ENCODE results near the gene UROS. TPM values are rescaled to one million over a fixed set of nuclear protein-coding genes. Genes with fewer than 3 reads are reported as not detected.

UROS gene
- total RNA-seq, 4 donors from 2014 or later = 22.7 to 48.2 (median 27.3) TPM

- no peak for DNase-seq (ENCODE audit: low spot score in 2 of 2)
- H3K4me3 ChIP-seq = no peak overlapping the region
- 90% methylated on average over 11 of the region's 11 CpGs for WGBS
- no peaks in the 10 kb centered on the region for H3K36me3 ChIP-seq
- no peaks in the 10 kb centered on the region for H3K9me3 ChIP-seq
- no peaks in the 10 kb centered on the region for H3K4me1 ChIP-seq
- TF ChIP-seq EP300 (IDR thresholded peaks at IDR 0.05) (no peak), CTCF (IDR thresholded peaks at IDR 0.05) (no peak), POLR2A (IDR thresholded peaks at IDR 0.05) (no peak), POLR2AphosphoS5 (IDR thresholded peaks at IDR 0.05) (no peak)
- no peak overlapping the region for H3K27ac ChIP-seq
- no peaks in the 10 kb centered on the region for H3K27me3 ChIP-seq
These were observed 40.4 kb downstream of the UROS start for GRCh38 chr10:125782616-125783015.

DNA sequence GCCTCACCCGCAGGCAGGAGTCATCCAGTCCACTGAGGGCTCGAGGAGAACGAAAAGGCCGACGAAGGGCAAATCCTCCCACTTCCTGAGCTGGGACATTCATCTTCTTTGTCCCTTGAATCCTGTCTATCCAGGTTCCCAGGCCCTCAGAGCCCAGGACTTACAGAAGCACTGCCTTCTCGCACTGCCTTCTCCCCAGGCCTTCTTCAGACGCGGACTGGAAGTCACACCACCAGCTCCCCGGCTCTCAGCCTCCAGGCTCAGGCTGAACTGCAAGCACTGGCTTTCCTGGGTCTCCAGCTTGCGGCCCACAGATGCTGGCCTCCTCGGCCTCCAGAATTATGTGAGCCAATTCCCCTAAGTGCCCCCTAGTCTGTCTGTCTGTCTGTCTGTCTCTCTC lies 41.0 kb downstream of the UROS start:
- TF ChIP-seq CTCF (IDR thresholded peaks at IDR 0.05) (no peak), POLR2A (IDR thresholded peaks at IDR 0.05) (no peak), EP300 (IDR thresholded peaks at IDR 0.05) (no peak), POLR2AphosphoS5 (IDR thresholded peaks at IDR 0.05) (no peak)
- H3K36me3 ChIP-seq = no peaks in the 10 kb centered on the region

DNA sequence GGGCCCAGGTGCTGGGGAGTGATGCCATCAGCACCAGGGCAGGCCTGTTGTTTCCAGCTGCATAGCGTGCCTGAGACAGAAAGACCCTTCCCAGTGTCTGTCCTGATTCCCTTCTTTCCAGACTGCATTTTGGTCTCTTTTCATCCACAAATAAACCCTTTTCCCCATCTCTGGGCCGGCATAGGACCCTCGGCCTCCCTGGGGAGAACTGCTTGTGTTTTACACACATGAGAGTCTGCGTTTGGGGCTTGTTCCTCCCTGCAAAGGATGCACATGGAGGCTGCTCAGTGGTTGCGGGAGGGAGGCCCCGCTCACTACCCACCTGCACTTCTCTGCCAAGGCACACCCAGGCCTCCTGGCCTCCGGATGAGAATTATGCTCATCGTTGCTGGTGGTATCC lies 41.7 kb downstream of the UROS start:
- H3K4me3 ChIP-seq = no peak overlapping the region
- no peak for DNase-seq (ENCODE audit: low spot score in 2 of 2)
- no peaks in the 10 kb centered on the region for H3K36me3 ChIP-seq
- H3K4me1 ChIP-seq = no peaks in the 10 kb centered on the region
- WGBS = 95% methylated on average over 8 of the region's 8 CpGs
- H3K27me3 ChIP-seq = no peaks in the 10 kb centered on the region
- no peak overlapping the region for H3K27ac ChIP-seq
- H3K9me3 ChIP-seq = no peaks in the 10 kb centered on the region
- no peak for TF ChIP-seq POLR2A (IDR thresholded peaks at IDR 0.05)
- TF ChIP-seq EP300 (IDR thresholded peaks at IDR 0.05) = no peak
- TF ChIP-seq CTCF (IDR thresholded peaks at IDR 0.05) = no peak
- no peak for TF ChIP-seq POLR2AphosphoS5 (IDR thresholded peaks at IDR 0.05)

More for the DNA sequence above, 41.0 kb downstream of the UROS start:
- H3K27ac ChIP-seq = no peak overlapping the region
- 90% methylated on average over 11 of the region's 11 CpGs for whole genome bisulfite sequencing
- no peaks in the 10 kb centered on the region for H3K27me3 ChIP-seq
- H3K4me3 ChIP-seq = no peak overlapping the region
- no peak for DNase-seq (ENCODE audit: low spot score in 2 of 2)
- no peaks in the 10 kb centered on the region for H3K9me3 ChIP-seq
- no peaks in the 10 kb centered on the region for H3K4me1 ChIP-seq

GRCh38 chr10:125779403-125780327 lies 43.4 kb downstream of the UROS start:
- Histone ChIP-seq H3K4me3 (no peak overlapping the region), H3K4me1 (no peaks in the 10 kb centered on the region), H3K9me3 (no peaks in the 10 kb centered on the region), H3K27me3 (no peaks in the 10 kb centered on the region), H3K27ac (no peak overlapping the region), H3K36me3 (no peaks in the 10 kb centered on the region)
- TF ChIP-seq POLR2A (IDR thresholded peaks at IDR 0.05) (no peak), CTCF (IDR thresholded peaks at IDR 0.05) (no peak)
- WGBS = 86% methylated on average over 9 of the region's 10 CpGs
- no peak for DNase-seq (ENCODE audit: low spot score in 2 of 2)

- no peaks in the 10 kb centered on the region for H3K36me3 ChIP-seq
- H3K27ac ChIP-seq = no peak overlapping the region
- H3K4me3 ChIP-seq = no peak overlapping the region
- DNase-seq (ENCODE audit: low spot score in 2 of 2) = no peak
- H3K9me3 ChIP-seq = no peaks in the 10 kb centered on the region
- H3K27me3 ChIP-seq = peaks cover 3% of the 10 kb centered on the region
- no peaks in the 10 kb centered on the region for H3K4me1 ChIP-seq
- 76% methylated on average over 5 of the region's 5 CpGs for WGBS
- TF ChIP-seq POLR2A (IDR thresholded peaks at IDR 0.05) = no peak
- no peak for TF ChIP-seq CTCF (IDR thresholded peaks at IDR 0.05)
- TF ChIP-seq POLR2AphosphoS5 (IDR thresholded peaks at IDR 0.05) = no peak
- TF ChIP-seq EP300 (IDR thresholded peaks at IDR 0.05) = no peak
These were observed 44.5 kb downstream of the UROS start for GRCh38 chr10:125778556-125778955.

All from suprapubic skin (tissue), 4 donors.